GM21576 (cell line): ENCODE data around the gene HAND1.

Source experiments
- ATAC-seq: cut with Tn5 transposase; IDR thresholded peaks from one replicate; pipeline ENCODE4 v1.9.1; 2021; ENCODE audit warnings: mild to moderate bottlenecking, moderate library complexity; ENCODE audit not compliant: unreplicated experiment

The HAND1 gene

GRCh38 chr5:154506049-154506715 is 28.2 kb upstream of the HAND1 start:
- no peak for ATAC-seq

GRCh38 chr5:154505567-154505966 is 27.5 kb upstream of the HAND1 start:
- no peak for ATAC-seq

DNA sequence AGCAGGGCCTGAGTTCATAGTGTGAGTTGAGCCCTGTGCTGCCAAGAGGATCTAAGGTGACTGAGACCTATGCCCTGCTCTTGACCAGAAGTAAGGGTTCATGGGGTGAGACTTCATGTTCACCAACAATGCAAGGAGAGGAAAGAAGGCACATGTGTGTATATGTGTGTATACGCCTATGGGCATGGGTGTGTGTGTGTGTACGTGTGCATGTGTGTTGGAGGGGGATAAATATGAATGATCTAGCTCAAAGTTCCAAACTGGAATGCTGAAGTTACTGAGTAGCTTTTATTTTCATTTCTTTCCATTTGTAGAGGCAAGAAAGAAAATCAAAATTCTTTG is 25.6 kb upstream of the HAND1 start:
- ATAC-seq = no peak

- ATAC-seq = no peak
These were observed 24.2 kb upstream of the HAND1 start for GRCh38 chr5:154502180-154502579.

GRCh38 chr5:154501566-154501965 is 23.5 kb upstream of the HAND1 start:
- no peak for ATAC-seq

DNA sequence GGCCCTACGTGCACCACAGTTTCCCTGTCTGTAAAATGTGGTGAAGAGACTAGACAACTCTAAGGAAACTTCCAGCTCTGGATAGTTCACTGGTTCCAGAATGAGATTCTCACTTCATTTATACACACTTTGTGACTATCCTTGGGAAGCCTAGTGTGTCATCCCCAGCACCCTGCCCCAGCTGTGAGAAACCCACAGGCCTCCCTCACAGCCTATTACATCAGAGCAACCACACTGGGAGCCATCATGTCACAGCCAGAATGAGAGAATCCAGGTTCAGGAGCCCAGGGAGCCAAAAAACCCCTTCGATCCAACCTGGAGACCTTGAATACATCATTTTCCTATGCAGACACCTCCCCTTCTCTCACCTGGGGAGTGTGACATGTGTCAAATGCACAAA is 21.0 kb upstream of the HAND1 start:
- ATAC-seq = no peak

DNA sequence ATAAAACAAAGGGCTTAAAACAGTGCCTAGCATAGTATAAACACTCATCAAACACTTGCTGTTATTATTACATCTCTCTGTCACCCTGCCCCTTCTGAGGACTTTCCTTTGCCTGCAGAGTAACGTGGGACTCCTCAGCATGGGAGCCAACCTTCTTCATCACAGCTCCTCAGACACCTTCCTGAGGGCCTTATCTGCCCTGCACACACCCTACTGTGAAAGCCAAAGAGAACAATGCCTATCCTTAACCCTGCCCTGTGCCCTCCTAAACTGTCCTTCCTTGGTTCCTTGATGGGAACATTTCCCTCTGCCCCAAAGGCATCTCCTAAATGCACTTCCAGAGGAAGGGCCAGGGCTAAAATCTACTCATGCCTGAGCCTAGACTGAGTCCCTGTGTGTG is 20.6 kb upstream of the HAND1 start:
- no peak for ATAC-seq

- ATAC-seq = no peak
These were observed 16.0 kb upstream of the HAND1 start for GRCh38 chr5:154494036-154494435.

GRCh38 chr5:154493274-154493673 is 15.2 kb upstream of the HAND1 start:
- ATAC-seq = no peak

DNA sequence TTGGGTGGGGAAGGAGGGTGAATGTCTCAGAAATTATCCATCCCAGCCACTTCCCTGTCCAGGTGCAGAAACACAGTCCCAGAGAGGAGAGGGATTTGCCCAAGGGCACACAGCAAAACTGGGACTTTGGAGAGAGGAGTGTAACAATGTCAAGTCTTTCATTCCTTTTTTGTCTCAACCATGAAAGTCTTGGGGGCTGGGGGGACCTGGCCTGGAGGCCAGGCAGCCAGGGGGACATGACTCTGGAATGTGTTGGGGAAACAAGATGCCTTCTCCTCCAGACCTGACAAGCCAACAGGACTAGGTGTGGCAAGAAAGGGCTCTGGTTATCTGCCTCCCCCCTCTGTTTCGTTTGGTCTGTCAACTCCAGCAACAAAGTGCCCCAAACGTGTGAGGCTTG is 13.9 kb upstream of the HAND1 start:
- ATAC-seq = no peak

DNA sequence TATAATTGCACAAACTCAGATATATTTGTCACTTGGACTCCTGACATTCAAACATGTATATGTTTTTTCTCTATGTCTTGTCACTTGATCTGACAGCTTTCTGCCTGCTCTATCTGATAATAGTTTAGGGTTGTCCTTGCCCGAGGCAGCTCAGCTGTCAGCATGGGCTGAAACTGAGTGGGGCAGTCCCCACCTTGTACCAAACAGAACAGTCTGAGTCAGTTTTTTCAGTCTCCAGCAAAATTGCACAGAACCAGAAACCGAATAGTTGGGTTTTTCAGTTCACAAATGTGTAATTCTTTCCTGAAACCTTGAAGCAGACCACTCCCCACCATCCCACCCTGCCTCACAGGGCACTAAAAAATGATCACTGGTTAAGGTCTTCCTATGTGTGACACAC is 9.5 kb upstream of the HAND1 start:
- peak; percentile 99 for ATAC-seq

DNA sequence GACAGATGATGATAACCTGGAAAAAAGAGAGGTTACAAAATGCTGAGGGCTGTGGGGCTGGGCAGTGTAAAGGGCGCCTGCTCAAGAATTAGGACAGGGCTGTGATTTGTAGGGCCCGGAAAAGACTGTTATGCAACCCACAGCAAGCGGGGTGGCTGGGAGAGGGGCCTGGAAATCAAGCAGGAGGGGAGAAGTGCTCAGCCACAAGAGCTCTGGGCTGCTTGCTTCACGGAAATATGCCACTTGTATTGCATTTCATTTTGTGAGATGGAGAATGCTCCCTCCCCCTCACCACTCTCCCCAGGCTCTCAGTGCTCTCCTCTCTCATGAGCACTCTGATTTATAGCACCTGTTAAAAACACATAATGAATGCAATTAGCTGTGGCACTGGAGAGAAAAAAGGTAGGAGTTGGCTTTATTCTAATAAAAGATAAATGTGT is 8.4 kb upstream of the HAND1 start:
- ATAC-seq = no peak

- no peak for ATAC-seq
These were observed 7.9 kb upstream of the HAND1 start for GRCh38 chr5:154485850-154486426.

- no peak for ATAC-seq
These were observed 7.1 kb upstream of the HAND1 start for GRCh38 chr5:154485096-154485491.

DNA sequence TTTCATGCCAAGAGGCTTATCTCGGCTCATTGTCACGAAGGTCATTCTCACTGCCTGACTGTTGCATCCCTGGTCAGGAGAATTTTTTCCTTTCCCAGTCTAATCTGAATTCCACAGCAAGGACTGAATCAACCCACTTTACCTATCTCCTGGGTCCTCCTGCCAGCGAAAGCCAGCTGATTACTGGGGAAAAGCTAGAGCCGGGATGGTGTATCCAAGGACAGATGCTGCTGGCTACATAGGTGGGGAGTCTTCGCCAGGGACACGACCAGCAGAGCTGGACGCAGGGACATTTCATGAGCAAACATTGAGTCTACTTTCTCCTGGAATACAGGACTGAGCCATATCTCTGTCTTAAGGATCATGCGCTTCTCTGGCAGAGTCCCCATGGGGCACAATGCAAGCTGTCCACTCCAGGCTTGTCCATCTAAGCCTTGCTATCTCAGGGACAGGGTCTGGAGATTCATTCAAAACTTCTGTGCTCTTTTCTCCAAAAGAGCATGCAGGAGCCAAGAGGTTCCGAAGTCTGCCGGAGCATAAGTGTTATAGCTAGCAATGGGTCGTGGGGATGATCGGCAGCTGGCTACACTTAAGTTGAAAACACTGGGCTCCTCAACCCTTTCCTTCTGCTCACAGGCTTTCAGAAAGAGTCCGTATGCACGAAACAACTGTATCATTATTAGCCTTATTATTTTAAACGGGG is 6.5 kb upstream of the HAND1 start:
- ATAC-seq = no peak

DNA sequence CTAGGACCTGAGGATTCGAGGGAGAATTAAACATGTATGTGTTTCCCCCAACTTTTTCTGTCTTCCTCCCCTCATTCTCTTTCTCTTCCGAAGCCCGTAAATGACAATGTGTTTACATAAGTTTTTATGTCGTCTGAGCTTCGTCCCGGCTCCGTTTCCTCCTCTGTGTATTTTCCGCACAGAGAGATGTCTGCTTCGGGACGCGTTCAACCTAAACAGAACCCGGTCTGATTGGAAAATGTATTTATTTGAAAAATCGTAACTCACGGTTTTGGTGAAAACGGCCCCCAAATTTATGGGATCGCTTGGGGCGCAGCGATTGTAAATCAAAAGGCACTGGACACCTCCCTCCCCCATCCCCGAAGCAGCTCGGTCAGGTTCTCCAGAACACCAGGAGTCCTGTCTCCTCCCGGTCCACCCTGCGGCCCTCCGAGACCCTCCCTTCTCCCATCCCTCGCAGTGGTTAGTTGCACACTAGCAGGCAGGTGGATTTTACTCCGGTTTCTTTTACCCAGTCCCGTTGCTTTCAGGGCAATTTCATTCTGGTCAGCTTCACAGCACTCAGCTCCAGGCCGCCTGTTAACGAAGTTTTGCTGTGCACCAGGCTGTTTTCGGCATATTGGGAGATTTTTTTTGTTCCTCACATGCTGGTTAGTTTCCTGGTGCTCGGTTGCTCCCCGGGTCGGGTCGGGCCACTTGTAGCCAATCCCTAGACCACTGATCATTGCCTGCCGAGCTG is 5.8 kb upstream of the HAND1 start:
- ATAC-seq = no peak

GRCh38 chr5:154482528-154483449 is 4.8 kb upstream of the HAND1 start:
- ATAC-seq = no peak

DNA sequence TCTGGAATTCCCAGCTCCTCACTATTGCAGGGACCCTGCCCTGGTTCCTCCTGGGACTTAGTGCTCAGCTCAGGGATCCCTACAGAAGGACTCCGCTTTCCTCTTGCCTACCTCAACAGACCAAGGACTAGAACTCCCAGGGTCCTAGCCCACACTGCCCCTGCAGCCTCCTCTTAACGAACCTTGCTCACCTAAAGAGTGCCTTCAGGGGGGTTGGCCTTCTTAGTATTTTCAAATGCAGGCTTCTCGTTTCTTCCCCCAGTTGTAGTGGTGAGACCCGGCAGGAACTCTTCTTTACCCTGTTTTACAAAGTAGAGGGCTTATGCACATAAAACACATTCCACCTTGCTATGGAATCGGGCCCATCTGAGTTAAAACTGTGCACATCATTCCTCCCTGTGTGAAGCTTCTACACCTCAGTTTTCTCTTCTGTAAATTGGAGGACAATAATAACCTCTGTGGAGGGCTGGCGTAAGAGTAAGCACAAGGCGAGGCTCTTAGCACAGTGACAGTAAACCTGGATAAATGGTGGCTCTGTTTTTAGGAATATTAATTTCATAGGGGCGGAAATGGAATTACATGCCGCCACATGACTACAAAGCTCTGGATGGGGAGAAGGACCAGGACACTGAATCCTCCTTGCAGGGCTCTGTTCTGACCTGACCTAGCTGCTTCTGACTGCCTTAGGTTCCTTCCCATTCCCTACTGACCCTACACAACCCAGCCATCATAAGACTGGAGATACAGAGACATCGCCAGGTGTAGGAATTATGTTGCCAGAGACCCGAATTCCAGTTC is 3.8 kb upstream of the HAND1 start:
- no peak for ATAC-seq

DNA sequence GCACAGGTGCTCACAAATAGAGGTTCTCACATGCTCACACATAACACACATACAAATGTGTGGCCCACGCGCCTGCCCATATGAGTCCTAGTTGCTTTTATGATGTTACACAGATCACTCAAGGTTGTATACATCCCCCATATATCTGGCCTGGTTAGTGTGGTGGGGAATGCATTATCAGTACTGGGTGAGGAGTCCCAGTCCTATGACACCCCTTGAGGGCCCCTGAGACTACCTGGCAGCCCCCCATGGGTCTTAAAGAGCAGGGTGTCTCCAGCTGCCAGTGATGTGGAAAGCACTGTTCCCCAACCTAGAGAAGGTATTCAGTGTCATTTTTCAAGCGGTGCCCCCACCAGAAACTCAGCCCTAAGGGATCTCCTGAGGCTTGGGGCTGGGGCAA is 2.8 kb upstream of the HAND1 start:
- no peak for ATAC-seq
